GM19099 (cell line): ENCODE data around the gene ETV1.

ENCODE experiments used
- POLR2A ChIP-seq: IDR thresholded peaks from 3 replicates; pipeline ENCODE4 v1.6.1; 2011; ENCODE audit warnings: low read depth; ENCODE audit not compliant: insufficient read length; ENCODE audit errors: extremely low read depth

The ETV1 gene

DNA sequence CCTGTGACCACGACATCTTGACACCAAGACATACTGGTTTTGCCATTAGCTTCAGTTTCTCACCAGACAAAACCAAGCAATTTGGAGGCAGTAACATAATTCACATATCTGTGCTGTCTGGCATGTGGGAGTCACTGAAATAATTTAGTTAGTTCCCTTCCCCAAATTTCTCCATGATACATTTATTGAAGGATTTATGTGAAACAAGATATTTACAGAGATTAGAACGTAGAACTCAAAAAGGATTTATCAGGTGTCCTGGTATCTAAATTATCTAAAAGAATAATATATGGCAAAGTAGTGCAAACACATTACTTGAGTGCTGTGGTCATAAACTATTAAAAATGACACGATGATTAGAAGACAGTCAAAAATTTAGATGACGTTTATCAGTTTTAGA lies 98.7 kb downstream of the ETV1 start:
- no peak for TF ChIP-seq POLR2A

DNA sequence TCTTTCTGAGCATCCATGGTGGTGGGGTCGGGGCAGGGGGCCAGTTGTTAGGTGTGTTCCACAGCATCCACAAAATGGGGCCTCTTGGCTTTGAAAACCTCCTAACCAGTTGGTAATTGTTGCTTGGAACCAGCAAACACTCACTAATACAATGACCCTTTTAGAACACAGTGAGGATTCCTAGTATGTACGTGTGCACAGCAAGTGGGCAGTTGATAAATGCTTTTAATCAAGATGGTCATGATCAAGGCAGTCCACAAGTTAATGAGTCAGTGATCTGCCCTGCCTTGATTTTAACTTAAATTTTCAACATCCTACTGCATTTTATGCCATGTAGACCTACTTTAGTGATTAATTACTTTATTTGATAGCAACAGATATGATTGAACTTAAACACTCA lies 103.1 kb downstream of the ETV1 start:
- TF ChIP-seq POLR2A: no peak

DNA sequence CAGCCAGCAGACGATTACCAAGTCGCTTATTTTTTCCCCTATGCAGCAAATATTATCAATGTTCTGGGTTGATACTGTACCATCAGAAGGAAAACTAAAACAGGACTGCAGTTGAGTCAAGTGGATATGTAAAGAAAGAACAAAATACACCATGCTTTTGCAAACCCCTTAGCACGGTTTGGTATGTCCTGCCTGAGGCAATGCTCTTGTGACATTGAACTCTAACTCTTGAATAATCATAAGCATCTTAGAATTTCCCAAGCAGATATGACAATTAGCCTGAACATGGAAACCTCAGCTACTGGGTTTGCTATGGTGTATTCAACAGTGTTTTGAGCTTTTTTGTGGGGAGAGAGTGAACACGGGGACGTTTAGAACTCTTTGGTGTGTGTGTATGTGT lies 107.4 kb downstream of the ETV1 start:
- no peak for TF ChIP-seq POLR2A

DNA sequence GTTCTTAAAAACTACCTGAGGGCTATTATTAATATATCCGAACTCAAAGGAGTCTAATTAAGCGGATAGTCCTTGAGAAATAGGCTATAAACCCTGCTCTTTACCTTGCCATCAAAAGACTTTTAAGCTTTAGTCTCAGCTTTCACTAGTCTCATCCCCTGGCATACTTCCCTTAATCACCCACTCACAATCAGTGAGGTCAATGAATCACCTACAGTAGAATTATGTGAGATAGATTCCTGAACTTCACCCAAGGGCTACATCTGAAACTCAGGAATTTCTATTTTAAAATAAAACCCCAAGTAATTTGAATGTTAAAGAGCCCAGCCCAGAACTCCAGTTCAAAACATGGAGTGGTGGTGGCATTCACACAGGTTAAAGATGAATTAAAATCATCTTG lies 108.7 kb downstream of the ETV1 start:
- TF ChIP-seq POLR2A: no peak

DNA sequence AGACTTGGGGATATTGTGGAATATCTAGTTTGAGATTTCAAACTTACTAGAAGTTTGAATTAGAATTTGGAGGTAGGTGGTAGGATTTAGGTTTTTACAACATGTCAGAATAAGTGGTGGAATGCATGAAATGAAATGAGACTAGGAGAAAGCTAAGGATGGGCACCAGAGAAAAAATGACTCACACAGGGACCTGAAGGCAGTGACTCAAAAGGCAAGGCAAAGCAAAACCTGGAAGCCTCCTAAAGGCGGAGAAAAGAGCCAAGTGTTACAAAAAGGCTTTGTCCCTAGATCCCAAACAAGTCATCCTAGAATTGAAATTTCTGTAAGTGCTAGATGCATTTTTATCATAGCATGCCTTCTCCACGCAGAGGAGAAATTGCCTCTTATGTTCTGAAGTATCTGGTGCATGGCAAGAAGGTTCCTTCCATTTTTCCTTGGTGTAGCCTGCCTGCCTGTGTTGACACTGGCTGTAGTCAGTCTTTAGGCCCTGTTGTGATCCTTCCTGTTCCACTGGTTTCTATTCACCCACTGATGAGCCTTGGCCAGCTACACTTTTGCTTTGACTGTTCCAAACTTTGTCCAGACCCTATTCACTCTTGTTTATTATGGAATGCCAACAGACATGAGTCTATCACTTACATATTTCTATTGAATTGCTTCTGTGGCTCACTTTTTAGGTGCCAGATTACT lies 109.3 kb downstream of the ETV1 start:
- TF ChIP-seq POLR2A: no peak

DNA sequence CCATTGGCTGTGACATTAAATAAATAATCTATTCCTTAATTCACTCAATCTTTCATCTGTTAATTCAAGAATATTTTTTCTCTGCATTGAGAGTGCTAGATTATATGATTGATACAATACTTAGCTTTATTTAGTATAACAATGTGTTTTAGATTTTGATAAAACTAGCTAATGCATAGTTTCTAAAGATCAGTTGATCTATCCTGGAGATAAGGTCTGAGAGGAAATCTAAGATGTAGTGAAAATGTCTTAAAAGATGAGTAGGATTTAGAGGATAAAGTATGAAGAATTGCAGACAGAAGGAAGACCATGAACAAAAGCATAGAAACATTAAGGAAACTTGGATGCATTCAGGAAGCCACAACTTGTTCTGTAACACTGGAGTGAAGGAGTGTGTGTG lies 110.3 kb downstream of the ETV1 start:
- TF ChIP-seq POLR2A: no peak

DNA sequence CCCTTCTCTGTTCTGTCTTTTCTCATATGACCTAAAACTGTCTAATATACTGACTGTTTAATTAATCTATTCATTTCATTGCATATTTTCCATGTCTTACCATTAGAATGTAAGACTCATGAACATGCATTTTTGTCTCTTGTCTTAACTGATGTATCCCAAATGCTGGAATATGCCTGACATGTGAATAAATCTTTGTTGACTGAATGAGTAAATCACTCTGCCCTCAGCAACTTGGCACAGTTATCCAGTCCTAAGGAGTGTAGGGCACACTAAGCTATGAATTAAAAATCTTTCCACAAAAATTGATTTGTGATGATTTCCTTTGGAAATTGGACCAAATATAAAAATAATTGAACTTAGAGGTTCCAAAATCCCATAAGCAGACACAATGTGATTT lies 111.3 kb downstream of the ETV1 start:
- no peak for TF ChIP-seq POLR2A

DNA sequence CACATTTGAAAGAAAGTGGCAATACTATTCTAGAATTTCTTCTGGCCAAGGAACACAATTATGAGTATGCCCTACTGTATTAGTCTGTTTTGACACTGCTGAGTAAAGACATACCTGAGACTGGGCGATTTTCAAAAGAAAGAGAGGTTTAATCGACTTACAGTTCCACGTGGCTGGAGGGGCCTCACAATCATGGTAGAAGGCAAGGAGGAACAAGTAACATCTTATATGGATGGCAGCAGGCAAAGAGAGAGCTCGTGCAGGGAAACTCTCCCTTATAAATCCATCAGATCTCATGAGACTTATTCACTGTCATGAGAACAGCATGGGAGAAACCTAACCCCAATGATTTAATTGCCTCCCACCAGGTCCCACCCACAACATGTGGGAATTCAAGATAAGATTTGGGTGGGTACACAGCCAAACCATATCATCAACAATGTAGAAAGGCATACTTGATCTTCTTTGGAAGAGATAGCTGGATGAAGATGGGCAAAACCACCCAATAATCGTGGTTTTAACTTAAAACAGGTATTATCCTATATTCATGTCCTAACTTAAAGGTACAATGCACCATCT lies 113.9 kb downstream of the ETV1 start:
- no peak for TF ChIP-seq POLR2A

DNA sequence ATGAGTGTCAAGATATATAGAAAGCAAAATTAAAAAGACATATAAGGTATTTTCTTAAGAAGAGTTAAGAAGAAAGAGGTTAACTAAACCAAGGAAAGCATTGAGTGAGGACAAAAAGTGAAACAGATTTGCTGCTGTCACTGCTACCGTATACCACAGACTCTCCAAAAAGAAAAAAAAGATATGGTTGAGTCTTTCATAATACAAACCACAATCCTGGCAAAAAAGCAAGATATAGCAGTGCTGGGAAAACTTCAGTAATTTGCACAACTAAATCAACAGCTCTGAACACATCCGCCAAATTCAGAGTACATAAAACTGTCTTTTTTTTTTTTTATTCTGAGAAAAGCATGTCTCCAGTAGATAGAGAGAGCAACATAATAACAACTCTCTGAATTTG lies 114.7 kb downstream of the ETV1 start:
- no peak for TF ChIP-seq POLR2A

DNA sequence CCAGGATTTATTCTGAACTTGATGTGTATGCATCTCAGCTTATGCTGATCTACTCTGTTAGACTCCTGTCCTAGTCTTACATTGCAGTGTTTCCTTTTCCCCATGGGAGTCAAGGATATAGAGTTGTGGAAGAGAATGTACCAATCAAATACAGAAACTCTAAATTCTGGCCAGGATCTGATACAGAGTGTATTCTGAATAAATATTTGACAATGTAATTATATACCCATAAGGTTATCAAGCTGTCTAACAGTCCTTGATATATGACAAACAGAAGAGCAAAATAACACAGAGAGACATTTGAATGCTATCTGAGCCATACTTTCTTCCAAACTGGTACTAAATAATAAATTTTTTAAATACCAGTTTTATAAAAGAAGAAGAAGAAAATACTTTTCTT lies 116.8 kb downstream of the ETV1 start:
- TF ChIP-seq POLR2A: no peak

DNA sequence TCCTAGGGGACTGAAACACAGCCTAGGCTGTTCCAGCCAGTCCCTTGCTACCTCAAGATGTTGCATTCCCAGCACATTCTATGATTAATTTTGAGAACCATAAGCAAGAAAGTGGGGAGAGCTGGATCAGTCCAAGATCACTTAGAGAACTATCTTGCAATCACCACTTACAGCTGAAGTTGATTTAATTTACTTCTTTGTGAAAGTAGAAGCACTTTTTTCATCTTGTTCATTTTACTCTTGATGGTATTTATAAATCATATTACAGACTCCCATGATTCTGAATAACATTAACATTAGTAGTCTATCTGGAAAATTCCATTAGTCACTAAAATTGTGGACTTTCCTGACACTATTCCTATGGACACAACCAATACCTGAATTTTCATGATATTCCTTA lies 118.5 kb downstream of the ETV1 start:
- no peak for TF ChIP-seq POLR2A

DNA sequence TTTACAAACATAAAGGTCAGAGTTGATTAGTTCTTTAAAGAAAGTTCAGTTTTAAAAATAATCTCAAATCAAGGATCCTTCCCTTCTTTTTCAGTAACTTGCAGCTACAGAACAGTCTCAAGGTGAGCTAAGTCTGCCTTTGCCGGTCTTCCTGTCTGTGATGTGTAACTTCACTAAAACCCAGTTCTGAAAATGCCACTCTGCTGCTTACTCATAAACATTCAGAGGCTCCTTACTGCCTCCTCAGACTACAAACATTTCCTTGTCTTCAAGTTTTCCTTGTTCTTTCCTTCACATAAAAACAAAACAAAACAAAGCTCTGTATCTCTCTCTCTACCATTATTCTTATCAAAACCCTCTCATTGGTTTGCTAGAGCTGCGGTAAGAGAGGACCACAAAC lies 128.7 kb downstream of the ETV1 start:
- no peak for TF ChIP-seq POLR2A

DNA sequence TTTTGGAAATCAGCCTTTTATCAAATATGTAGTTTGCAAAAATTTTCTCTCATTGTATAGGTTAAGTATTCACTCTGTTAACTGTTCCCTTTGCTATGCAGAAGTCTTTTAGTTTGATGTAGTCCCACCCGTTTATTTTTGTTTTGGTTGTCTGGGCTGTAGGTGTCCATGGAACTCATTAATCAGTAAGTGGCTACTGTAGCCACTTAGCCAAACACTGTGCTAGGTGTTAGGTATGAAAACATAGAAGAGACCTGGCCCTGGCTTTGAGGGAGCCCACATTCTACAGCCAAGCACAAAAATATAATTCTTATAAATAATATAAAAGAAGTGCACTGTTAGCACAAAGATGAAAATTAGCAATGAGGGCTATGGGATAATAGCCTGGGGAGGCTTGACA lies 133.5 kb downstream of the ETV1 start:
- no peak for TF ChIP-seq POLR2A

DNA sequence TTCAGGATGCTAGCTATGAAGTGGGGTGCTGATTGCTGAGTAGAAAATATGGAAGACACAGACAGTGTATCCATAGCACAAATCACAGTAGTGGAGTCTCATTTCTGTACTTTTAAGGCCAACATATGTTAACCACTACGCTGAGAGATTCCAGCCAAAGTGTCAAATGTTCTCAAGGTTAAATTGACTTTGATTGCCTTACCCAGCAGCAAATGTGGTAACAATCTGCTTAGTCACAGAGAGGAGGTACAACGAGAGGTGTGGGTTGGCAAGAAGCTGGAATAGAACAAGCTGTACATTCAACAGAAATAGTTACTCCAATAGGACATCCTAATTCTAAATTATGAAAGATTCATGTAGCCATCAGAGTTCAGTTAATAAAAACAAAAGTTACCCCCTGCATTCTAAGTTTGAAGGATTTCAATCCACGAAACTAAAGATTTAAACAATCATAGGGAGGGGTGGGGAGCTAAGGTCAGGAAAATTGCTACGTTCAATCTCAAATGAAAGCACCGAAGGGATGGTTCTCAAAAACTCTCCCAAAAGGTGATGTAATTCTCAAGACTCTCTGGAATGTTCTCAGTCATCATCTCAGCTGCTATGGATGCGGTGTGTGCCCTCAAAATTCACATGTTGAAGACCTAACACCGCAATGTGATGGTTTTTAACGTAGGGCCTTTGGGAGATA lies 137.0 kb downstream of the ETV1 start:
- no peak for TF ChIP-seq POLR2A

DNA sequence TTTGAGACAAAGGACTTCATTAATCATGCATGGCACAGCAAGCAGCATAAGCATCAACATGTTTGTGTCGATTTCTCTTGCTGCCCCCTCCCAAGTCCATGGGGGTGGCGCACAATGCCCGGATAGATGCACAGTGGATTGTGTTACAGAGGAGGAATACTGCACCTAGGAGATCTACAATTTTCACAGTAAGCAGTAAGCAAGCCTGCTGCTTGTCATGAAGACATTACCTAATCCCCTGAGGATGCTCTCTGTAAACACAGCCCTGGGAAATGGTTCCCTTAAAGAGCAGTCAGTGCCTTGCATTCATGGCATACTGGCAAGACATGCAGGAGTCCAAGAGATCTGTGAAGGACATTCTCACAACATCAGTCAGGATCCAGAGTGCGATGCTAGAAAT lies 137.7 kb downstream of the ETV1 start:
- no peak for TF ChIP-seq POLR2A

DNA sequence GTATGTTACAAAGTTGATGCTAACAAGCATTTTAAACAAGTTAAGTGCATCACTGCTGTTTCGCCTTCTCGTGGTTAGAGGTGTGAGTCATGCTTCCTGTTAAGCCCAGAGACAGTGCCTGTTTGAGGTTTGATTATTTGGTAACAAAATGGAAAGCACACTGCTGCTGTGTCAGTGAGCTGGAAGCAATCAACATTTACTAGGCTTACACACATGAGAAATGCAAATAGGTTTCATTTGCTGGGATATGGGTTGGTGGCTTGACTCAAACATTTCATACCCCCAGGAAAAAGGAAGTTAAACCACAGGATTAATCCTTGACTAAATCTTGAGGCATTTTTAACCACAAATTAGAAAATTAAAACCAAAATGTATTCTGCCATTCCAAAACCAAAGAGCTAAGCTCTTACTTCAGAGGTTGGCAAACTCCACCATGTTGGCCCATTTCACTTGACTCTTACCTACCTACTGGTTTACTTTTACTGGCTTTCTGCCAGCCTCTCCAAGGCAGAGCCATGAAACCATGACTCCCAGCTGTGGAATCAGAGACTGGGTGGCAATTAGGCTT lies 139.2 kb downstream of the ETV1 start:
- no peak for TF ChIP-seq POLR2A
